22Rv1 (cell line): ENCODE measurements around the gene CDX2.
A peak's percentile ranks its signal among the peaks of the same experiment; 100 is the strongest.

Experiments used
- H3K27ac ChIP-seq: fragments of 450-650 bp; 2 replicates; pipeline ENCODE4 v1.5.1; 2017
- CTCF ChIP-seq: fragments of 450-650 bp; IDR thresholded peaks from 2 replicates; pipeline ENCODE4 v1.5.1; 2017; ENCODE audit warnings: mild to moderate bottlenecking
- ZFX ChIP-seq: fragments of 450-650 bp; IDR thresholded peaks from 2 replicates; pipeline ENCODE4 v1.6.1; 2017; ENCODE audit warnings: antibody characterized with exemption, borderline replicate concordance

CDX2 gene

GRCh38 chr13:27955014-27955591 lies 14.0 kb downstream of the CDX2 start:
- TF ChIP-seq ZFX (no peak), CTCF (no peak)
- H3K27ac ChIP-seq, result no peak overlapping the region

GRCh38 chr13:27954406-27954851 lies 14.7 kb downstream of the CDX2 start:
- H3K27ac ChIP-seq, result no peak overlapping the region
- TF ChIP-seq CTCF (no peak), ZFX (no peak)

- TF ChIP-seq ZFX (no peak), CTCF (peak; percentile 97)
Observed at GRCh38 chr13:27953676-27954405, 15.3 kb downstream of the CDX2 start.

GRCh38 chr13:27952876-27953675 lies 16.0 kb downstream of the CDX2 start:
- no peak for TF ChIP-seq CTCF
- TF ChIP-seq ZFX, result no peak
- no peak overlapping the region for H3K27ac ChIP-seq

More at GRCh38 chr13:27953676-27954405, 15.3 kb downstream of the CDX2 start:
- H3K27ac ChIP-seq, result no peak overlapping the region

- no peak overlapping the region for H3K27ac ChIP-seq
- no peak for TF ChIP-seq ZFX
- TF ChIP-seq CTCF, result no peak
Observed at GRCh38 chr13:27942972-27943371, 26.1 kb downstream of the CDX2 start.

- no peak overlapping the region for H3K27ac ChIP-seq
- no peak for TF ChIP-seq CTCF
- no peak for TF ChIP-seq ZFX
Observed at GRCh38 chr13:27933580-27934328, 35.4 kb downstream of the CDX2 start.
